Hepatocyte (in vitro differentiated cells): ENCODE results near the gene OR5D14.

ENCODE experiments used
- EZH2 ChIP-seq: fragments of 200-600 bp; sonication (generic); IDR thresholded peaks from 2 replicates; pipeline ENCODE4 v1.6.1; 2016; ENCODE audit warnings: antibody characterized with exemption, mild to moderate bottlenecking, borderline replicate concordance
- TF ChIP-seq, protein P1 (sequence below): fragments of 200-600 bp; sonication (generic); IDR thresholded peaks from 2 replicates; pipeline ENCODE4 v1.5.1; 2016; ENCODE audit warnings: antibody characterized with exemption, mild to moderate bottlenecking; ENCODE audit not compliant: poor library complexity

DNA sequence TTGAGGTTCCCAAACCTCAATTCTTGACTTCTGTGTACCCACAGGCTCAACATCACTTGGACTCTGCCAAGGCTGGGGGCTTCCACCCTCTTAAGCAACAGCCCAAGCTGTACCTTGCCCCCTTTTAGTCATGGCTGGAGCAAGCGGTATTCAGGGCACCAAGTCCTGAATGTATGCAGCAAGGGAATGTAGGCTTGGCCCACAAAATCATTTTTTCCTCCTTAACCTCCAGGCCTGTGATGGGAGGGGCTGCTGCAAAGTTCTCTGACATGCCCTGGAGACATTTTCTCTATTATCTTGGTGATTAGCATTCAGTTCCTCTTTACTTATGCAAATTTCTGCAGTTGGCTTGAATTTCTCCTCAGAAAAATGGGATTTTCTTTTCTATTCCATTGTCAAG lies 10.9 kb downstream of the OR5D14 start:
- no peak for TF ChIP-seq EZH2
- TF ChIP-seq, protein P1, sequence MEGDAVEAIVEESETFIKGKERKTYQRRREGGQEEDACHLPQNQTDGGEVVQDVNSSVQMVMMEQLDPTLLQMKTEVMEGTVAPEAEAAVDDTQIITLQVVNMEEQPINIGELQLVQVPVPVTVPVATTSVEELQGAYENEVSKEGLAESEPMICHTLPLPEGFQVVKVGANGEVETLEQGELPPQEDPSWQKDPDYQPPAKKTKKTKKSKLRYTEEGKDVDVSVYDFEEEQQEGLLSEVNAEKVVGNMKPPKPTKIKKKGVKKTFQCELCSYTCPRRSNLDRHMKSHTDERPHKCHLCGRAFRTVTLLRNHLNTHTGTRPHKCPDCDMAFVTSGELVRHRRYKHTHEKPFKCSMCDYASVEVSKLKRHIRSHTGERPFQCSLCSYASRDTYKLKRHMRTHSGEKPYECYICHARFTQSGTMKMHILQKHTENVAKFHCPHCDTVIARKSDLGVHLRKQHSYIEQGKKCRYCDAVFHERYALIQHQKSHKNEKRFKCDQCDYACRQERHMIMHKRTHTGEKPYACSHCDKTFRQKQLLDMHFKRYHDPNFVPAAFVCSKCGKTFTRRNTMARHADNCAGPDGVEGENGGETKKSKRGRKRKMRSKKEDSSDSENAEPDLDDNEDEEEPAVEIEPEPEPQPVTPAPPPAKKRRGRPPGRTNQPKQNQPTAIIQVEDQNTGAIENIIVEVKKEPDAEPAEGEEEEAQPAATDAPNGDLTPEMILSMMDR, result no peak
